Esophagus muscularis mucosa (tissue), 4 donors: Measurements from ENCODE around the gene NUP98.

Source experiments
- CTCF ChIP-seq, 3 experiments: fragments of 200-600 bp in 2 of 3; fragments of 450-650 bp in 1 of 3; sonication (generic) in 2 of 3; IDR thresholded peaks; one replicate each; pipeline ENCODE4 v1.5.1; 2017 to 2019; ENCODE audit warnings: antibody characterized with exemption in 3 of 3, mild to moderate bottlenecking in 2 of 3, moderate library complexity in 1 of 3
- EP300 ChIP-seq: sonication (generic); formaldehyde crosslinking; IDR thresholded peaks from one replicate; pipeline ENCODE4 v1.6.1; 2017; ENCODE audit warnings: antibody characterized with exemption
- POLR2A ChIP-seq: fragments of 450-650 bp; IDR thresholded peaks from one replicate; pipeline ENCODE4 v1.6.1; 2017; ENCODE audit warnings: antibody characterized with exemption, moderate library complexity, mild to moderate bottlenecking, low read depth
- POLR2AphosphoS5 ChIP-seq, 2 donors: sonication (generic); formaldehyde crosslinking; IDR thresholded peaks; one replicate each; pipeline ENCODE4 v1.6.1; 2017; ENCODE audit warnings: antibody characterized with exemption in 2 of 2

- TF ChIP-seq CTCF (IDR thresholded peaks at IDR 0.05) = no peak
- TF ChIP-seq POLR2AphosphoS5 (IDR thresholded peaks at IDR 0.05) = no peak
- TF ChIP-seq POLR2A = no peak
- TF ChIP-seq EP300 = no peak
Measured at GRCh38 chr11:3815845-3816244, 18.5 kb upstream of the NUP98 start.
